GM19397 (cell line): ENCODE measurements around the gene SORCS2.

Experiments used
- ATAC-seq: cut with Tn5 transposase; IDR thresholded peaks from one replicate; pipeline ENCODE4 v1.9.1; 2021; ENCODE audit warnings: mild to moderate bottlenecking, moderate library complexity; ENCODE audit not compliant: unreplicated experiment

SORCS2 gene

GRCh38 chr4:7761312-7761711 lies 569.0 kb downstream of the SORCS2 start:
- no peak for ATAC-seq

- peak; percentile 71 for ATAC-seq
Observed at GRCh38 chr4:7761720-7762119, 569.4 kb downstream of the SORCS2 start.

GRCh38 chr4:7762376-7763030 lies 570.2 kb downstream of the SORCS2 start:
- no peak for ATAC-seq

DNA sequence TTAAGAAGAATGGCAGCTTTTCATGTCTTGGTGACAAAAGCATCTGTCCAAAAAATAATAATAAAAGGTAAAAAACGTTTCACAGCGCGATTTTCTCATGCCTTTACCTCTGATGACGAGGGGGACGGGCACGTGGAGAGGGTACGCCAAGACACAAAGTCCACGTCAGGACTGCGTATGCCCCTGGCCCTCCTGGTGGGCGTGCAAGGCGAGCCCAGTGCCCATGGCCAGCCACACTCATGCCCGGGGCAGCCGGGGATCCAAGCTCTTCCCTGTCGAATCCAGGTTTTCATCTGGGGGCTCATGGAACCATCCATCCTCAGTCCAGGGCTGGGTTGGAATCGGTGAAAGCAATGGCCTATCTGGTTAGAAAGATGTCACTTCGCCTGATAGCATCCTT lies 570.8 kb downstream of the SORCS2 start:
- ATAC-seq = no peak

GRCh38 chr4:7763788-7764187 lies 571.5 kb downstream of the SORCS2 start:
- ATAC-seq = no peak

GRCh38 chr4:7764466-7764865 lies 572.1 kb downstream of the SORCS2 start:
- ATAC-seq = no peak

GRCh38 chr4:7765666-7766065 lies 573.3 kb downstream of the SORCS2 start:
- no peak for ATAC-seq

DNA sequence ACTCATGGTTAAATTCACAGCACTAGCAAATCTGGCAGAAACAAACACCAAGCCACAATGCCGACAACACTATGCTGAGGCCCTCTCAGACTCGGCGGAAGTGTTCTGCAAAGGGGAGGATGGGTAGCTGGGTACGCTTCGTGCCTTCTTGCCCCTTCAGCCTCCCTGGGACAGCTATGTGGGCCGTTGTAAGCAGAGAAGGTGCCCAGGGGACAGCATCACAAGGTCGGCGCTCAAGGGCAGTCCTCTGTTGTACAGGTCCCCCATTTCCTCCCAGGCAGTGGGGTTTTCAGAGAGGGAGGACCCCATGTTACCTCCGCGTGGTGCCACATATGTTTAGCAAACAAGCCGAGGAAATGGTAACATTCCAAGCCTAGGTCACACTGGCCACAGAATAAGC lies 573.7 kb downstream of the SORCS2 start:
- ATAC-seq = no peak

DNA sequence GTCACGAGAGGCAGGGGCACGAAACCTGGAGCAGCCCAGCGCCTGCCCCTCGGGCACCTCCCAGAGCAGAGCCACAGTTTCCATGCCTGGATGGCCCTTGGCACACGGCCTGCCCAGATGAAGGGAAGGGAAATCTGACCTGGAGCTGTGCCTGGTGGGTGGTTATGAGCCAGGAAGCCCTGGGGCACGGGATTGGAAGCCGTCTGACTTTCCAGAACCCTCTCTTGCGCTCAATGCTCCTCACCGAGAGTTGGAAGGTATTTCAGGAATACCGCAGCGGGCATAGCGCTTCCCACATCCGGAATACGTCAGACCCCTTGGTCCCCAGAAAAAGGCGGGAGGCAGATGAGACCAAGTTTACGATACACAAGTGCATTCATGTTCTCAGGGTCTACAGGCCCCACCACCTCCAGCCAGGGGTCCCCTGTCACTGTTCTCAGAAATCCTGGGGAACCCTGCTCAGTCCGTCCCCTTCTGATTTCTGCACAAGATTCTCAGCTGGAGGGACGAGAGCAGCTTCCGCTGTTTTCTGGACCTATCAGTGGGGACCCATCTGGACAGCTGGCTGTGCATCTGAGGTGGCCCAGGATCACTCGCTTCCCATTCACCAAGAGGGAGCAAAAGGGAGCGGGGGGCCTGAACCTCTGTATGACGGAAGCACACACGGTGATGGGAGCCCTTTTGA lies 574.5 kb downstream of the SORCS2 start:
- no peak for ATAC-seq

GRCh38 chr4:7767526-7767925 lies 575.2 kb downstream of the SORCS2 start:
- no peak for ATAC-seq

DNA sequence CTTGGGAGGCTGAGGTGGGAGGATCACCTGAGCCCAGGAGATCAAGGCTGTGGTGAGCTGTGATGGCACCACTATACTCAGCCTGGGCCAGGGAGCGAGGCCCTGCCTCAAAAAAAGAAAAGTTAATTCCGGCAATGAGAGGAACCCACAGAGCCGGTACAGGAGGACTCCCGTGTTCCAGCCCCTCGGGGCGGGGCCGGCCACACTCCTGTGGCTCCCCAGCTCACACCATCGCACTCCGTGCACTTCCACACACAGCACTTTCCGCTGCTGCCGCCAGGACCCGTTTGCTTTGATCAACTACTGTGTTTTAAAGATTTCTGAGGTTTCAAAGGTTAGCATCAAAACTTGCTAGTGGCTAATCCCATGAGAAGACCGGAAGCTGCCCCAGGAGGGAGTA lies 575.6 kb downstream of the SORCS2 start:
- ATAC-seq = no peak

- no peak for ATAC-seq
Observed at GRCh38 chr4:7768736-7769135, 576.4 kb downstream of the SORCS2 start.

DNA sequence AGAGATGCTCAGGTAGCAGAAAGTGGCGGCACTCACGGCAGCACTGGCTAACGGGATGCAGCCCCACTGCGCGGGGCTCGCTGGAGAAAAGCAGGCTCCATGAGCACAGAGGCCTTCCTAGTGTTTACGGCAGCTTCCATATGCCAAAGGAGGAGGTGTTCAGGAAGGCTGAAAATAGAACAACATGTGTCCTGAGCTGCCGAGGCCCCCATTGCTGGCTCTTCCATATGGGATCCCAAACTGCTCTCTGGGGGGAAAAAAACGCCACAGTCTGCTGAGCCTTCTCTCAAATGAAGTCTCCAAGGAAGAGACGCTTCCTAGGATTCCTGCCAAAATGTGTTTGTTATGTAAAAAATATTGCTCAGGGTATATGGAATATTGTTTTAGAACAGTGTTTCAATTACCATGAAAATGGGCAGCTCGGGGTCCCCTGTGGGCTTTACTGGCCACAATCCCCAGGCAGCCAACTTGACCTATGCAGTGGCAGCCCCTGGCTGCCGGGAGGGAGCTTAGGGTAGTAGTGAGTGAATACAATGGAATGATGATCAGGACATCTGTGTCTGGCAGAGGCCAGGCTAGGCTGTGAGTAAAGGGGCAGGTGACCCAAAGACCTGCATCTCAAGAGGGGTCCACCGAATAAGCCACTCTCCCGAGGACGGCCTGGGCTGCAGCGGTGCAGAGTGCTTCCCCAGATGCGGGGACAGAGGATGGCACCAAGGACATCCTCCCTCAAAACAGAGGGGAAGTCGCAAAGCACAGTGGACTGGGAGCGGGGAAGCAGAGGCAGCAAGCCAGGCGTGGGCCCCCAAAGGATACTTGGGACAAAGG lies 577.3 kb downstream of the SORCS2 start:
- no peak for ATAC-seq

- no peak for ATAC-seq
Observed at GRCh38 chr4:7770224-7771050, 578.1 kb downstream of the SORCS2 start.

DNA sequence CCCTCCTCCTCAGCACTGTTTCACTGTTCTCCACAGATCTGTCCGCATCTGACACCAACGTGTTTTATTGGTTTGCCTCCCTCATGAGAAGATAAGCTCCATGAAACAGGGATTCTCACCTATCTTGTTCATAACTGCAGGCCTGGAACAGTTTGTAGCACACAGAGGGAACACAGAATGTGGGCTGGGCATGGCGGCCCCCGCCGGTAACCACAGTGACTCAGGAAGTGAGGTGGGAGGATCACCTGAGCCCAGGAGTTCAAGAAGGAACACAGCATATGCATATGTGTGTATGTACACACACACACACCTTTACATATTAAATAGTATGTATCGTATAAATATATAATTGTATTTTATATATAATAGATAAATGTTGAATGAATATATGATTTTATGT lies 578.7 kb downstream of the SORCS2 start:
- no peak for ATAC-seq

GRCh38 chr4:7771541-7772507 lies 579.5 kb downstream of the SORCS2 start:
- ATAC-seq = no peak

DNA sequence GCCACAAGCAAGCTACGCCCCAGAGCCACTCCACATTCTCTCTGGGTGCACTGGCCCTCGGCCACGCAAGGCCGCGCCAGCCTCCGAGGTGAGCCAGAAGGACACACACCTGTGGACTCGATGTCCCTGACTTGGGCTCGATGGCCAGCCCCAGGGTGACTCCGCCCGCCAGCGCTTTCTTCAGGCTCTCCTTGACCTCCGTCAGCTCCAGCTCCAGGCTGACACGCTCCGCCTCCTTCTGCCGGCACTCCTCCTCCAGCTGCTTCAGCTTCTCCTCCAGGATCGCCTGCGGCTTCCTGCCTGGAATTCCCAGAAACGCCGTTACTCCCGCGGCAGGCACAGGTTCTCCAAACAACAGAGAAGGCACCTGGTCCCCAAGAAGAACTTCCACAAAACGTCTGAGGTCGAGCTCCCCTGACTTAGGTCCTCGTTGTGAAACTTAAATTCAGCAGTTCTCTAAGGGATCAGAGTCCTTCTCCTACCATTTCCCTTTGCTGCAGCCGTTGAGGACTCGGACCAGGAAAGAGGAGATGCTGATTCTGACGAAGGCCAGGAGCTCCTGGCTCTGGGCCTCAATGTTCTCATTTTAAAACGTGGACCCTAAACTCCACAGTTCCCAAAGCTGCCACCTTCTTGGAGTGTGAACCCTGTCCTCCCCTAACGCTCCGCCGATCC lies 580.5 kb downstream of the SORCS2 start:
- no peak for ATAC-seq

DNA sequence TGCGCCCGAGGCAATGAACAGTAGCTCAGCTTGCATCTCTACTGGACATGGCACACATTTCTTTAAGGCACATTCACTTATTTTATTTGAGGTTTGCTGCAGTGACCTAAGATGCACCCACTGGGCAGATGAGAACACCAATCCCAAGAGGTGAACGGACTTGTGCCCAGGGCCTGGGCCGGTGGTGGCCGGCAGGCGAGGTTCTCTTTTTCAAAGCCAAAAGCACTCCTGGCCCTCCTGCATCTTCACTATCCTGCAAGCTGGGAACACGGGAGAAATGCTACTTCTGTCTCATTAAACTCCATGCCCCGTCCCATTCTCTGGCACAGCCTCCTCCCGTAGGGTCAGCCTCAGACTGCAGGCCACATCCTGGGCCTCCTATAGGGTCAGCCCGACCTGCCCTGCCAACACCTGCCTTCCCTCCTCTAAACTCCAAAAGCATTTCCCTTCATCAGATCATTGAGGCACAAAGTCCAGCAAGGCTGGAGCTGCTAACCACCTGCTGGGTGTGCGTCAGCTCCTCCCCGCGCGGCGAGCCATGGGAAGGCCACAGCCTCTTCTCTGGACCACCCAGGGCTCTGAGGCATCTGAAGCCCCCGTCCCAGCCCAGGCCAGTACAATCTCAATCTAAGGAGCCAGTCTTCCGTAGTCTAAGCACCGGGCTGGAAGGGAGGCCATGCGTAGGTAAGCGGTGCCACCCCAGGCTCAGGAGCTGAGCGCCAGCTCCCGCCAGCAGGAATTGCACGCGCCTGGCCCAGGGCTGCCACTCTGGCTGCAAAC lies 581.3 kb downstream of the SORCS2 start:
- ATAC-seq = no peak
